HepG2 (cell line): ENCODE data around the gene GRM5. TPM values are rescaled to one million over a fixed set of nuclear protein-coding genes. Genes with fewer than 3 reads are reported as not detected.

Experiments used
- ATAC-seq: fragments of 200-7000 bp; cut with Tn5 transposase; 3 replicates; pipeline ENCODE4 v1.9.1; 2020; ENCODE audit warnings: mild to moderate bottlenecking, moderate library complexity
- BruUV-seq: library from RNA; stranded (reverse); fragments of 400-500 nt; replicated peaks from 2 replicates; lab custom pipeline; 2021; lab: Mats Ljungman, UMichigan
- CTCF ChIA-PET: fragments of 300-600 bp; formaldehyde crosslinking; extraction: SDS; loops from one replicate; lab custom pipeline; 2021; ENCODE audit warnings: low total read pairs, inconsistent platforms, low intra/inter-chr PET ratio; lab: Yijun Ruan, JAX
- POLR2A ChIA-PET: fragments of 350-600 bp; sonication (Branson Sonifier 250); formaldehyde crosslinking; loops from one replicate; lab custom pipeline; 2020; ENCODE audit warnings: antibody characterized with exemption, inconsistent platforms; lab: Yijun Ruan, JAX
- DNase-seq: peaks from one replicate; pipeline ENCODE4 v3.0.0-alpha.2; 2015; ENCODE audit warnings: low spot score
- FAIRE-seq: peaks from 3 replicates; lab custom pipeline; 2011; peaks lifted over from hg19 to GRCh38; lab: Jason Lieb, UNC
- H2AFZ ChIP-seq: one replicate; pipeline ENCODE4 v1.6.1; 2011; ENCODE audit warnings: low read length, inconsistent platforms
- H3K27ac ChIP-seq: fragments of 300-600 bp; 3 replicates; pipeline ENCODE4 v1.8.0; 2011; ENCODE audit warnings: mixed run types, mild to moderate bottlenecking, mixed read lengths, low read length, inconsistent platforms; ENCODE audit not compliant: insufficient read depth; ENCODE audit errors: extremely low read length
- H3K27me3 ChIP-seq, 2 experiments: fragments of 200-600 bp in 1 of 2; 2 replicates in 1 of 2; 3 replicates in 1 of 2; pipeline versions ENCODE4 v1.6.0 to v1.8.0; 2011; ENCODE audit warnings: low read length in 2 of 2, mild to moderate bottlenecking in 2 of 2, moderate library complexity in 2 of 2, inconsistent platforms in 1 of 2; ENCODE audit not compliant: insufficient read depth in 2 of 2, control insufficient read depth in 1 of 2
- H3K36me3 ChIP-seq, 2 experiments: fragments of 200-600 bp in 1 of 2; replicated peaks in 1 of 2; 2 replicates in 1 of 2; 3 replicates in 1 of 2; pipeline versions ENCODE4 v1.5.1 to v1.8.0; 2011; ENCODE audit warnings: low read length in 2 of 2, inconsistent platforms in 1 of 2; ENCODE audit not compliant: insufficient read depth in 2 of 2, control insufficient read depth in 1 of 2
- H3K4me1 ChIP-seq: 2 replicates; pipeline ENCODE4 v1.5.1; 2012; ENCODE audit warnings: low read length, inconsistent platforms; ENCODE audit not compliant: insufficient read depth
- H3K4me2 ChIP-seq: 2 replicates; pipeline ENCODE4 v1.6.0; 2011; ENCODE audit warnings: low read depth, low read length, inconsistent platforms
- H3K4me3 ChIP-seq, 3 experiments: fragments of 200-600 bp in 1 of 3; sonication (generic), shearing (Covaris generic) in 1 of 3; replicated peaks in 1 of 3; 2 replicates each; pipeline ENCODE4 v1.5.1; 2011 to 2016; ENCODE audit warnings: low read length in 3 of 3, inconsistent platforms in 2 of 3, low read depth in 2 of 3, mild to moderate bottlenecking in 2 of 3, control low read depth in 1 of 3, mixed read lengths in 1 of 3; ENCODE audit not compliant: insufficient read depth in 1 of 3
- H3K79me2 ChIP-seq: one replicate; pipeline ENCODE4 v1.6.1; 2011; ENCODE audit warnings: low read length, inconsistent platforms; ENCODE audit not compliant: insufficient read depth
- H3K9ac ChIP-seq: 2 replicates; pipeline ENCODE4 v1.6.0; 2011; ENCODE audit warnings: mild to moderate bottlenecking, low read depth, low read length, inconsistent platforms; ENCODE audit not compliant: insufficient read depth
- H3K9me3 ChIP-seq: 2 replicates; pipeline ENCODE4 v1.5.1; 2012; ENCODE audit warnings: mild to moderate bottlenecking, low read length
- H4K20me1 ChIP-seq: 2 replicates; pipeline ENCODE4 v1.6.0; 2011; ENCODE audit warnings: inconsistent platforms, mild to moderate bottlenecking, low read length, moderate library complexity; ENCODE audit not compliant: insufficient read depth
- DMAP1 ChIP-seq: IDR thresholded peaks from 2 replicates; pipeline ENCODE4 v1.6.1; 2016
- HNF4G ChIP-seq, 2 experiments: sonication (generic) in 1 of 2; formaldehyde crosslinking in 1 of 2; IDR thresholded peaks; 2 replicates each; pipeline versions ENCODE4 v1.4.0 to v1.6.1; 2011 to 2020; ENCODE audit warnings: borderline replicate concordance in 2 of 2, low read depth in 2 of 2, mild to moderate bottlenecking in 2 of 2, low read length in 1 of 2, missing genetic modification reagents in 1 of 2, moderate library complexity in 1 of 2
- IRF2 ChIP-seq: IDR thresholded peaks from 2 replicates; pipeline ENCODE4 v1.6.1; 2018; ENCODE audit warnings: missing genetic modification reagents, missing compliant biosample characterization
- KLF16 ChIP-seq, 2 experiments: sonication (generic) in 1 of 2; formaldehyde crosslinking in 1 of 2; IDR thresholded peaks; 2 replicates each; pipeline versions ENCODE4 v1.6.1 to v1.8.0; 2016 to 2023; ENCODE audit warnings: missing genetic modification reagents in 2 of 2, missing compliant biosample characterization in 1 of 2
- MIXL1 ChIP-seq: IDR thresholded peaks from 2 replicates; pipeline ENCODE4 v1.6.1; 2016
- PHF8 ChIP-seq: sonication (generic); formaldehyde crosslinking; IDR thresholded peaks from 2 replicates; pipeline ENCODE4 v1.5.0; 2020; ENCODE audit warnings: missing genetic modification reagents
- ZMYM2 ChIP-seq: sonication (generic); formaldehyde crosslinking; IDR thresholded peaks from 2 replicates; pipeline ENCODE4 v1.8.0; 2022; ENCODE audit warnings: mild to moderate bottlenecking, missing genetic modification reagents
- ZNF20 ChIP-seq: sonication (generic); formaldehyde crosslinking; IDR thresholded peaks from 2 replicates; pipeline ENCODE4 v1.4.0; 2020; ENCODE audit warnings: mild to moderate bottlenecking, moderate library complexity, missing genetic modification reagents
- ZNF33B ChIP-seq: sonication (generic); formaldehyde crosslinking; IDR thresholded peaks from 2 replicates; pipeline ENCODE4 v1.5.1; 2020; ENCODE audit warnings: mild to moderate bottlenecking, missing genetic modification reagents
- ZNF564 ChIP-seq: sonication (generic); formaldehyde crosslinking; IDR thresholded peaks from 2 replicates; pipeline ENCODE4 v1.8.1; 2023; ENCODE audit warnings: mild to moderate bottlenecking, missing genetic modification reagents
- ZNF614 ChIP-seq: IDR thresholded peaks from 2 replicates; pipeline ENCODE4 v1.6.1; 2018; ENCODE audit warnings: missing biosample characterization, missing genetic modification reagents, inconsistent platforms, borderline replicate concordance
- ZNF780A ChIP-seq: sonication (generic); formaldehyde crosslinking; IDR thresholded peaks from 2 replicates; pipeline ENCODE4 v1.8.0; 2022; ENCODE audit warnings: mild to moderate bottlenecking, missing genetic modification reagents, moderate library complexity
- ZSCAN31 ChIP-seq: sonication (generic); formaldehyde crosslinking; IDR thresholded peaks from 2 replicates; pipeline ENCODE4 v1.5.0; 2020; ENCODE audit warnings: low read depth, mild to moderate bottlenecking, missing genetic modification reagents
- WGBS: methylation state at CpG from one replicate; pipeline ENCODE4 v1.1.6; 2017; ENCODE audit warnings: low lambda C conversion rate; 5-methylcytosine and 5-hydroxymethylcytosine counted together
- in situ Hi-C: cut with HindIII; loops from 2 replicates; pipeline ENCODE4 v1.10.0; 2017; ENCODE audit warnings: low pct_unique_long_range_greater_than_20kb; ENCODE audit not compliant: extremely low pct_ligation_motif_present
- intact Hi-C: fragments of 100-400 bp; cut with micrococcal nuclease; formaldehyde crosslinking; loops from one replicate; pipeline ENCODE4 v1.10.0; 2022; ENCODE audit not compliant: unreplicated experiment
- polyA plus RNA-seq, 8 experiments: library from polyadenylated mRNA; depleted of rRNA in 3 of 8; stranded (reverse) in 7 of 8; unstranded in 1 of 8; fragments of >200 nt; fragmentation: Illumina TruSeq in 4 of 8; extraction: Trizol in 4 of 8; gene quantifications; 2 replicates each; pipeline versions ENCODE4 v1.2.1 to v1.2.3, GENCODE V29; 2011 to 2016; ENCODE audit warnings: low read depth in 4 of 8, missing spikeins in 1 of 8, mixed read lengths in 1 of 8; ENCODE audit not compliant: insufficient read depth in 1 of 8
- total RNA-seq, 5 experiments: library from RNA; depleted of rRNA; stranded (reverse); fragments of >200 nt; fragmentation: Illumina TruSeq; extraction: Trizol; gene quantifications; 2 replicates each; pipeline ENCODE4 v1.2.3, GENCODE V29; 2016; ENCODE audit warnings: low read depth in 1 of 5
- TF ChIP-seq, protein P1 (sequence below): sonication (generic); formaldehyde crosslinking; IDR thresholded peaks from 2 replicates; pipeline ENCODE4 v1.5.1; 2020; ENCODE audit warnings: missing genetic modification reagents, mild to moderate bottlenecking, borderline replicate concordance
- TF ChIP-seq, protein P2 (sequence below): sonication (generic); formaldehyde crosslinking; IDR thresholded peaks from 2 replicates; pipeline ENCODE4 v1.5.1; 2020; ENCODE audit warnings: mild to moderate bottlenecking, moderate library complexity, missing genetic modification reagents
- TF ChIP-seq, protein P3 (sequence below): sonication (generic); formaldehyde crosslinking; IDR thresholded peaks from 2 replicates; pipeline ENCODE4 v1.4.0; 2020; ENCODE audit warnings: missing genetic modification reagents

GRM5 gene
- total and polyA plus RNA-seq, 2 of the 13 experiments (the other 11 are each of a cell fraction or from before 2014, with no cell fraction given), result not detected

DNA sequence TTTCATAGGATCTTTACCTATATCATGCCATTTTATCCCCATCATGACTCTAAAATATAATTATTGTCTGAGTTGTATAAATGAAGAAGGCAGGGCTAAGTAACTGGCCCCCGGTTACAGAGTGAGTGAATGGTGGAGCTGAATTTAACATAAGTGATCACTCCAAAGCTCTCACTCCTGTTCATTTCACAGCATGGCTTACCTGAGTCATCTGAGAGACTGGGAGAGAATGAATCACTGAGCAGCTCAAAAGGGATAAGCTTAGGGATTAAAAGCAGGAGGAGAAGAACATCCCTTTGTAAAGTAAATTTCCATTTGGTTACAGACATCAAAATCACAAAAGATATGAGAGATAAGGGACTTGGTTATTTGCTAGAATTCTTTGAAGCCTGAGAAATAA, 434.3 kb downstream of the GRM5 start:
- no peaks in the 10 kb centered on the region for H3K4me1 ChIP-seq
- ChIA-PET POLR2A (no interaction called here), CTCF (no interaction called here)
- TF ChIP-seq ZSCAN31 (CRISPR knock-in tag) (no peak), ZNF780A (CRISPR knock-in tag) (no peak), PHF8 (CRISPR knock-in tag) (no peak), ZMYM2 (CRISPR knock-in tag) (no peak), KLF16 (CRISPR knock-in tag; IDR thresholded peaks at IDR 0.05) (no peak)
- no TSS peak for BruUV-seq
- H3K36me3 ChIP-seq, result no peaks in the 10 kb centered on the region
- no peak overlapping the region for H3K4me2 ChIP-seq
- 3% methylated on average over 1 of the region's 1 CpG for WGBS
- FAIRE-seq, result no peak
- no peak overlapping the region for H3K9ac ChIP-seq
- in situ Hi-C loops (no loop called here), intact Hi-C loops (no loop called here)
- H3K27ac ChIP-seq, result no peak overlapping the region
- H3K27me3 ChIP-seq, result no peaks in the 10 kb centered on the region
- no peaks in the 10 kb centered on the region for H3K9me3 ChIP-seq
- H2AFZ ChIP-seq, result no peak overlapping the region
- no peak for DNase-seq
- no peak for ATAC-seq
- H3K79me2 ChIP-seq, result no peaks in the 10 kb centered on the region
- H4K20me1 ChIP-seq, result no peaks in the 10 kb centered on the region
- no peak overlapping the region for H3K4me3 ChIP-seq

DNA sequence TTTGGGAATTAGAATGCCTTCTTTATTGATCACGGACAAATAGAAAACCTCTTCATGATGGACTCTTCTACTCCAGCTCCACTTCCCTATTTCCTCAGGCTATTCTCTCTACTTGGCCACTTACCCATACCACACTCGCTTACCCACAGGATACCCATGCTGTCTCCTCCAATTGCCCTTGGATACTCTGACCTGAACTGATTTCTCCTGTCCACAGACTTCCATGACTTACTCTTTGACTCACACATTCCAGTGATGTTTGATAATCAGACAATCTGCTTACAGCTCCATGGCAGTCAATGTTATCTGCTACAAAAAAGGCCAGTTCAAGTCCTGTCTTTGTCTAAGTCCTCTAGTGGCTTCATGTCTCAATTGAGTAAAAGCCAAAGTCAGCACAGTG, 436.3 kb downstream of the GRM5 start:
- no peaks in the 10 kb centered on the region for H3K36me3 ChIP-seq
- in situ Hi-C loops, result no loop called here
- FAIRE-seq, result no peak
- H3K4me1 ChIP-seq, result no peaks in the 10 kb centered on the region
- 30% methylated on average over 2 of the region's 2 CpGs for WGBS
- no peaks in the 10 kb centered on the region for H3K9me3 ChIP-seq
- H3K9ac ChIP-seq, result no peak overlapping the region
- no peaks in the 10 kb centered on the region for H3K27me3 ChIP-seq
- H2AFZ ChIP-seq, result no peak overlapping the region
- intact Hi-C loops, result no loop called here
- no peak overlapping the region for H3K4me3 ChIP-seq
- no peaks in the 10 kb centered on the region for H3K79me2 ChIP-seq
- no TSS peak for BruUV-seq
- H4K20me1 ChIP-seq, result no peaks in the 10 kb centered on the region
- no peak for ATAC-seq
- no peak overlapping the region for H3K4me2 ChIP-seq
- ChIA-PET CTCF (no interaction called here), POLR2A (no interaction called here)
- H3K27ac ChIP-seq, result no peak overlapping the region
- DNase-seq, result no peak
- TF ChIP-seq ZNF20 (CRISPR knock-in tag), result no peak
- TF ChIP-seq DMAP1 (CRISPR knock-in tag), result no peak
- no peak for TF ChIP-seq ZNF564
- no peak for TF ChIP-seq ZNF614
- TF ChIP-seq, protein P1, sequence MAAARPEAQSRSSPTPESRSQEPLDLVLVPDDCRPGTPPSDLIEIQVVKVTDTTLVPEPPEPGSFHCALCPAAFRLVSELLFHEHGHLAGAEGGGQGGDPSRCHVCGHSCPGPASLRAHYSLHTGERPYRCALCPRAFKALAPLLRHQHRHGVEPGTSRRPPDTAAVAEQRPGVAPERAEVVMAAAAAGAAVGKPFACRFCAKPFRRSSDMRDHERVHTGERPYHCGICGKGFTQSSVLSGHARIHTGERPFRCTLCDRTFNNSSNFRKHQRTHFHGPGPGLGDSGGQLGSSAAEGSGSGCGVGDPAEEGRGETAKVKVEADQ (CRISPR knock-in tag), result no peak
- TF ChIP-seq MIXL1 (CRISPR knock-in tag), result no peak
- no peak for TF ChIP-seq HNF4G (IDR thresholded peaks at IDR 0.05; ENCODE audit: borderline replicate concordance, low read depth, low read length)
- no peak for TF ChIP-seq HNF4G (CRISPR knock-in tag; IDR thresholded peaks at IDR 0.05; ENCODE audit: borderline replicate concordance, low read depth)
- TF ChIP-seq, protein P2, sequence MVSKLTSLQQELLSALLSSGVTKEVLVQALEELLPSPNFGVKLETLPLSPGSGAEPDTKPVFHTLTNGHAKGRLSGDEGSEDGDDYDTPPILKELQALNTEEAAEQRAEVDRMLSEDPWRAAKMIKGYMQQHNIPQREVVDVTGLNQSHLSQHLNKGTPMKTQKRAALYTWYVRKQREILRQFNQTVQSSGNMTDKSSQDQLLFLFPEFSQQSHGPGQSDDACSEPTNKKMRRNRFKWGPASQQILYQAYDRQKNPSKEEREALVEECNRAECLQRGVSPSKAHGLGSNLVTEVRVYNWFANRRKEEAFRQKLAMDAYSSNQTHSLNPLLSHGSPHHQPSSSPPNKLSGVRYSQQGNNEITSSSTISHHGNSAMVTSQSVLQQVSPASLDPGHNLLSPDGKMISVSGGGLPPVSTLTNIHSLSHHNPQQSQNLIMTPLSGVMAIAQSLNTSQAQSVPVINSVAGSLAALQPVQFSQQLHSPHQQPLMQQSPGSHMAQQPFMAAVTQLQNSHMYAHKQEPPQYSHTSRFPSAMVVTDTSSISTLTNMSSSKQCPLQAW (CRISPR knock-in tag), result no peak
- TF ChIP-seq, protein P3, sequence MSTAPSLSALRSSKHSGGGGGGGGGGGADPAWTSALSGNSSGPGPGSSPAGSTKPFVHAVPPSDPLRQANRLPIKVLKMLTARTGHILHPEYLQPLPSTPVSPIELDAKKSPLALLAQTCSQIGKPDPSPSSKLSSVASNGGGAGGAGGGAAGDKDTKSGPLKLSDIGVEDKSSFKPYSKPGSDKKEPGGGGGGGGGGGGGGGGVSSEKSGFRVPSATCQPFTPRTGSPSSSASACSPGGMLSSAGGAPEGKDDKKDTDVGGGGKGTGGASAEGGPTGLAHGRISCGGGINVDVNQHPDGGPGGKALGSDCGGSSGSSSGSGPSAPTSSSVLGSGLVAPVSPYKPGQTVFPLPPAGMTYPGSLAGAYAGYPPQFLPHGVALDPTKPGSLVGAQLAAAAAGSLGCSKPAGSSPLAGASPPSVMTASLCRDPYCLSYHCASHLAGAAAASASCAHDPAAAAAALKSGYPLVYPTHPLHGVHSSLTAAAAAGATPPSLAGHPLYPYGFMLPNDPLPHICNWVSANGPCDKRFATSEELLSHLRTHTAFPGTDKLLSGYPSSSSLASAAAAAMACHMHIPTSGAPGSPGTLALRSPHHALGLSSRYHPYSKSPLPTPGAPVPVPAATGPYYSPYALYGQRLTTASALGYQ (CRISPR knock-in tag), result no peak
- no peak for TF ChIP-seq IRF2 (CRISPR knock-in tag)
- no peak for TF ChIP-seq ZNF33B (CRISPR knock-in tag)
